ENCODE data around the gene FOXE3. TPM values are rescaled to one million over a fixed set of nuclear protein-coding genes. Genes with fewer than 3 reads are reported as not detected.

Gene FOXE3
- total and polyA plus RNA-seq, 2 of the 4 experiments (the other 2 are of a cell fraction) = 0.12 TPM; not detected in 1

- no peak overlapping the region for H4K5ac ChIP-seq (ENCODE audit: low read depth, low read length)
- peak overlapping the region; percentile 69 for H4K91ac ChIP-seq (ENCODE audit: insufficient read depth, low read depth, low read length)
- ChIA-PET POLR2A (ENCODE audit: unreplicated experiment) (no interaction called here), CTCF (interaction anchor here (0.8 to 2.0 kb wide), 2 partner anchors 21 to 23 kb away, joined by 3 to 7 read pairs; no protein-coding TSS in a partner anchor)
- H2BK5ac ChIP-seq (ENCODE audit: low read depth, low read length, poor library complexity, severe bottlenecking) = peak overlapping the region; percentile 45
- ATAC-seq (ENCODE audit: low read depth) = peak; percentile 83
- no peak overlapping the region for H3K18ac ChIP-seq (ENCODE audit: low read depth, low read length)
- no peaks in the 10 kb centered on the region for H4K20me1 ChIP-seq (ENCODE audit: insufficient read depth, low read length)
- intact Hi-C loops (cut with micrococcal nuclease) (no loop called here), in situ Hi-C loops (cut with MboI; ENCODE audit: low sequenced_read_pairs) (no loop called here), dilution Hi-C loops (cut with HindIII; ENCODE audit: low sequenced_read_pairs, unreplicated experiment) (no loop called here)
- DNase-seq = peak; percentile 84
- BruUV-seq (replicated peaks) = no TSS peak
- H3K27ac ChIP-seq (ENCODE audit: insufficient read depth, low read length) = no peak overlapping the region
- H3K9me1 ChIP-seq (ENCODE audit: insufficient read depth, low read length) = peaks cover 15% of the 10 kb centered on the region
- peaks cover 23% of the 10 kb centered on the region for H3K4me1 ChIP-seq (ENCODE audit: control insufficient read depth, insufficient read depth, low read length)
- H3K56ac ChIP-seq (ENCODE audit: extremely low read depth, insufficient read depth, low read length) = no peak overlapping the region
- peak overlapping the region; percentile 88 for H3K4ac ChIP-seq (ENCODE audit: low read depth, low read length)
- peak overlapping the region in 1 of 2 experiments; percentile 42; a peak in 1 of 4 replicates for H4K8ac ChIP-seq (ENCODE audit: low read depth in 2 of 2, low read length in 2 of 2)
- peak overlapping the region; percentile 64; the same call in 1 of the 2 replicates for H3K23ac ChIP-seq (ENCODE audit: low read depth, low read length)
- 0 out of 3 replicates have a peak overlapping the region, but pooled peaks have one; percentile 15 for H2BK15ac ChIP-seq (ENCODE audit: low read depth, low read length)
- no peaks in the 10 kb centered on the region for H3K9me3 ChIP-seq (ENCODE audit: control insufficient read depth, insufficient read depth, low read length)
- 0% methylated on average over 3 of the region's 12 CpGs; no CpG with 5 or more reads in 1 of the 2 experiments for WGBS, 2 experiments (ENCODE audit: extremely low coverage in 2 of 2, insufficient read length in 1 of 2)
- no peaks in the 10 kb centered on the region for H3K36me3 ChIP-seq (ENCODE audit: control insufficient read depth, insufficient read depth, low read length)
- H3K14ac ChIP-seq (replicated peaks; ENCODE audit: low read depth, low read length) = peak overlapping the region; percentile 65; the same call in 1 of the 2 replicates
- H2BK120ac ChIP-seq (ENCODE audit: low read depth, low read length) = peak overlapping the region; percentile 75
- no peak overlapping the region for H3K9ac ChIP-seq (ENCODE audit: low read depth, low read length)
- no peak overlapping the region for H3K4me3 ChIP-seq (ENCODE audit: insufficient read depth, low read depth, low read length)
- peak overlapping the region; percentile 78 for H2AFZ ChIP-seq (replicated peaks; ENCODE audit: low read length, poor library complexity)
- H2AK5ac ChIP-seq (ENCODE audit: low read depth, low read length) = peak overlapping the region; percentile 77
- no peak overlapping the region; the same call in 1 of the 2 replicates for H3K4me2 ChIP-seq (ENCODE audit: low read depth, low read length)
- H3K27me3 ChIP-seq (ENCODE audit: control insufficient read depth, insufficient read depth, low read length) = peaks cover 4% of the 10 kb centered on the region; the same call in 1 of the 2 replicates
- H2BK20ac ChIP-seq (ENCODE audit: low read depth, low read length) = peak overlapping the region; percentile 91
- peak overlapping the region; percentile 53 for H2AK9ac ChIP-seq (replicated peaks; ENCODE audit: low read depth, low read length, poor library complexity)
- no peaks in the 10 kb centered on the region for H3K79me1 ChIP-seq (ENCODE audit: low read depth in 1 of 2, low read length in 2 of 2)
- TF ChIP-seq USF2 (IDR thresholded peaks at IDR 0.05; ENCODE audit: low read depth, low read length) (0 out of 2 replicates have a peak, but pooled peaks have one; percentile 28), CTCF (conservative IDR thresholded peaks at IDR 0.05; ENCODE audit: low read depth, low read length) (no peak), MAFK (IDR thresholded peaks at IDR 0.05; ENCODE audit: low read depth, low read length) (peak; percentile 61; the same call in 1 of the 2 replicates), NFE2L2 (IDR thresholded peaks at IDR 0.05; ENCODE audit: low read depth, low read length) (no peak), CHD1 (IDR thresholded peaks at IDR 0.05; ENCODE audit: low read depth, low read length) (no peak), RAD21 (IDR thresholded peaks at IDR 0.05; ENCODE audit: low read length) (no peak), BHLHE40 (IDR thresholded peaks at IDR 0.05; ENCODE audit: low read depth, low read length) (no peak), FOS (IDR thresholded peaks at IDR 0.05; ENCODE audit: low read depth, low read length) (no peak), RFX5 (IDR thresholded peaks at IDR 0.05; ENCODE audit: low read depth, low read length) (no peak), RCOR1 (IDR thresholded peaks at IDR 0.05; ENCODE audit: insufficient replicate concordance, low read length) (no peak), POLR2A (IDR thresholded peaks at IDR 0.05; ENCODE audit: low read depth, low read length) (no peak), ELK1 (IDR thresholded peaks at IDR 0.05; ENCODE audit: borderline replicate concordance, low read depth, low read length) (no peak), SMC3 (IDR thresholded peaks at IDR 0.05; ENCODE audit: low read depth, low read length) (no peak), MAZ (IDR thresholded peaks at IDR 0.05; ENCODE audit: borderline replicate concordance, low read depth, low read length) (no peak)
These were observed 6.6 kb upstream of the FOXE3 start for GRCh38 chr1:47409311-47410067.
